ENCODE results near the gene NKAIN2.

DNA sequence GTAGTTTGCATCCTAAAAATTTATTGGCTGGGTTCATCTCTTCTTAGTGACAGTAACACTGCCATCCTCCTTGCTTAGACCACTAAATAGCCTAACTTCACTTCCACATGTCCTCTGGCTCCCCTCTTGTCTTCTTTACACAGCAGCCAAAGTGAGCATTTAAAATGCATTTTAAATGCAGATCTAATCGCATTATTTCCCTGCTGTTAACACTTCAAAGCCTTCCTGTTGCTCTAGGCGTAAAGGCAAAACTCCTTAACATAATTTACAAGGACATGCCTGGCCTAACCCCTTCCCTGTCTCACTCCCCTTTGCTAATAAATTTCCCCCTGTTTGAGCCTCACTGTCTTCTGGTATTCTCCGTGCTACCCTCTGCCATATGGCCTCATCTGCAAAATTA, 26.5 kb downstream of the NKAIN2 start:
- TF ChIP-seq, protein P1, sequence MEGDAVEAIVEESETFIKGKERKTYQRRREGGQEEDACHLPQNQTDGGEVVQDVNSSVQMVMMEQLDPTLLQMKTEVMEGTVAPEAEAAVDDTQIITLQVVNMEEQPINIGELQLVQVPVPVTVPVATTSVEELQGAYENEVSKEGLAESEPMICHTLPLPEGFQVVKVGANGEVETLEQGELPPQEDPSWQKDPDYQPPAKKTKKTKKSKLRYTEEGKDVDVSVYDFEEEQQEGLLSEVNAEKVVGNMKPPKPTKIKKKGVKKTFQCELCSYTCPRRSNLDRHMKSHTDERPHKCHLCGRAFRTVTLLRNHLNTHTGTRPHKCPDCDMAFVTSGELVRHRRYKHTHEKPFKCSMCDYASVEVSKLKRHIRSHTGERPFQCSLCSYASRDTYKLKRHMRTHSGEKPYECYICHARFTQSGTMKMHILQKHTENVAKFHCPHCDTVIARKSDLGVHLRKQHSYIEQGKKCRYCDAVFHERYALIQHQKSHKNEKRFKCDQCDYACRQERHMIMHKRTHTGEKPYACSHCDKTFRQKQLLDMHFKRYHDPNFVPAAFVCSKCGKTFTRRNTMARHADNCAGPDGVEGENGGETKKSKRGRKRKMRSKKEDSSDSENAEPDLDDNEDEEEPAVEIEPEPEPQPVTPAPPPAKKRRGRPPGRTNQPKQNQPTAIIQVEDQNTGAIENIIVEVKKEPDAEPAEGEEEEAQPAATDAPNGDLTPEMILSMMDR (IDR thresholded peaks at IDR 0.05; ENCODE audit: insufficient read depth, low read length, poor library complexity, severe bottlenecking): no peak
- no peak for TF ChIP-seq EZH2phosphoT487 (conservative IDR thresholded peaks at IDR 0.05; ENCODE audit: low read length)
